Muscle of back (tissue), 13 donors: Measurements from ENCODE around the gene IL34. TPM values are rescaled to one million over a fixed set of nuclear protein-coding genes. Genes with fewer than 3 reads are reported as not detected.
"Not testable (repeated sequence)": the region's sequence is repeated elsewhere in the genome, so short reads cannot be mapped to it uniquely, and the experiment has no call there.

Experiments used
- DNase-seq, 3 donors: peaks; one replicate each; pipeline versions ENCODE4 v3.0.0 to v3.0.0-alpha.2; 2013
- long read RNA-seq, 9 donors: transcript quantifications; one replicate each; lab custom pipeline, GENCODE V29; 2026
- polyA plus RNA-seq, 10 donors: library from polyadenylated mRNA; unstranded; fragments of 120-200 nt; gene quantifications; one replicate each; pipeline ENCODE4 v1.2.1, GENCODE V29; 2013; ENCODE audit not compliant: insufficient read length in 10 of 10

The IL34 gene
- 1 to 10 TPM; 4.4 to 7.4 (median 5.5) TPM for polyA plus RNA-seq
- long read RNA-seq, donor 1: 0 reads
- long read RNA-seq, donor 2: 0 reads
- long read RNA-seq, donor 3: 0 reads
- long read RNA-seq, donor 4, partial matches to known transcripts: 0 of 2 reads
- long read RNA-seq, donor 4, other reads (novel, unspliced or antisense): 0 of 2 reads
- long read RNA-seq, donor 5, partial matches to known transcripts: 0 of 2 reads
- long read RNA-seq, donor 5, other reads (novel, unspliced or antisense): 0 of 2 reads
- long read RNA-seq, donor 6, partial matches to known transcripts: 0 of 2 reads
- long read RNA-seq, donor 6, other reads (novel, unspliced or antisense): 0 of 2 reads
- long read RNA-seq, donor 7, partial matches to known transcripts: 0 of 1 reads
- long read RNA-seq, donor 7, other reads (novel, unspliced or antisense): 0 of 1 reads
- long read RNA-seq, donor 8: 0 reads
- long read RNA-seq, donor 9, partial matches to known transcripts: 0 of 1 reads
- long read RNA-seq, donor 9, other reads (novel, unspliced or antisense): 0 of 1 reads

DNA sequence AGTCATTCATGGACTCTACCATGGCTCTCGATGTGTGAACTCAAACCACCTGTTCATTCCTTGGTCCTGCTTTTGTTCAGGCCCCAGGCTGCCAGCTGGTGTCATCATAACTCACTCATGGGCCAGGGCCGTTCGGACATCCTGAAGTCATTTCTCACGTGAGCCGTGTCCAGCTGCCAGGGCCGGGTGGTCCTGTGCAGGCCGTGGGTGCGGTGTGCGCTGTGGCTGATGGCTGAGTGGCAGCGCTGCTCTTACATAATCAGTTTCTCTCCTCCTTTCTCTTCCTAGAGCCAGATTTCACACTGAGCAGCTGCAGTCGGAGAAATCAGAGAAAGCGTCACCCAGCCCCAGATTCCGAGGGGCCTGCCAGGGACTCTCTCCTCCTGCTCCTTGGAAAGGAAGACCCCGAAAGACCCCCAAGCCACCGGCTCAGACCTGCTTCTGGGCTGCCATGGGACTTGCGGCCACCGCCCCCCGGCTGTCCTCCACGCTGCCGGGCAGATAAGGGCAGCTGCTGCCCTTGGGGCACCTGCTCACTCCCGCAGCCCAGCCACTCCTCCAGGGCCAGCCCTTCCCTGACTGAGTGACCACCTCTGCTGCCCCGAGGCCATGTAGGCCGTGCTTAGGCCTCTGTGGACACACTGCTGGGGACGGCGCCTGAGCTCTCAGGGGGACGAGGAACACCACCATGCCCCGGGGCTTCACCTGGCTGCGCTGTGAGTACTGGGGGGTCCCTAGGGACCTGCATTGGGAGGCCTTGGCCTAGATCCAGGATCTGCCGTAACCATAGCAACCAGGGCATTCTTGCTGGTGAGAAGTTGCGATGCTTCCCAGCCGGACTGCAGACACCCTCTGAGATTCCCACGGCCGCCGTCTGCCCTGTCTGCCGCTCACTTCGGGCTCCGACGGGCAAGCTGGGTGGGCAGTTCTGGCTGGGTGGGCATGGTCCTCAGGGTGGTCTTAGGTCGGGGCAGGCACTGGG is at the start of gene IL34:
TSS of gene IL34 (plus strand) at position 300 of the 982 bp plus-strand sequence. CDS start at position 689, 389 bp downstream.
- DNase-seq: peak in 2 of 3 donors; percentile 36 to 49

DNA sequence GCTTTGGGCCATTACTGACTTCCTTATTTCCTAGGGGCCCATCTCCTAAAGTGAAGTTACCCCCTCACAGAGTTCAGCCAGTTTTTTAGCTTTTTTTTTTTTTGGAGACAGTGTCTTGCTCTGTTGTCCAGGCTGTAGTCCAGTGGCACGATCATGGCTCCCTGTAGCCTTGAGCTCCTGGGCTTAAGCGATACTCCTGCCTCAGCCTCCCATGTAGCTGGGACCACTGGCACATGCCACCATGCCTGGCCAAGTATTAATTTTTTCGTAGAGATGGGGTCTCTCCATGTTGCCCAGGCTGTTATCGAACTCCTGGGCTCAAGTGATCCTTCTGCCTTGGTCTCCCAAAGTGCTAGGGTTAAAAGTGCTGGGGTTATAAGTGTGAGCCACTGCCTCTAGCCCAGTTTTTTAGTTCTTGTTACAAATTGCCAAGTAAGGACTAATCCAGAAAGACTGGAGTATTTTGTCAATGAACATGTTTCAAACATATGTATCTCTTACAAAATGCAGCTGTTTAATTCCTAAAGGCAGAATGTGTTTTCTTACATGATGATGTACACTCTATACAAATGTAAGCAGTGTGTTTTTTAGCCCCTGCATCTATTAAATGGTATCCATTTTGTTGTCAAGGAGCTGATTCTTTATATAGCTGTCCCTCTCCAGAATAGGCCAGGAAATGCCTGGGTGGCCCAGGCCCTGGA is 49.1 kb upstream of the IL34 start:
- peak in 1 of 3 donors; percentile 64 for DNase-seq

DNA sequence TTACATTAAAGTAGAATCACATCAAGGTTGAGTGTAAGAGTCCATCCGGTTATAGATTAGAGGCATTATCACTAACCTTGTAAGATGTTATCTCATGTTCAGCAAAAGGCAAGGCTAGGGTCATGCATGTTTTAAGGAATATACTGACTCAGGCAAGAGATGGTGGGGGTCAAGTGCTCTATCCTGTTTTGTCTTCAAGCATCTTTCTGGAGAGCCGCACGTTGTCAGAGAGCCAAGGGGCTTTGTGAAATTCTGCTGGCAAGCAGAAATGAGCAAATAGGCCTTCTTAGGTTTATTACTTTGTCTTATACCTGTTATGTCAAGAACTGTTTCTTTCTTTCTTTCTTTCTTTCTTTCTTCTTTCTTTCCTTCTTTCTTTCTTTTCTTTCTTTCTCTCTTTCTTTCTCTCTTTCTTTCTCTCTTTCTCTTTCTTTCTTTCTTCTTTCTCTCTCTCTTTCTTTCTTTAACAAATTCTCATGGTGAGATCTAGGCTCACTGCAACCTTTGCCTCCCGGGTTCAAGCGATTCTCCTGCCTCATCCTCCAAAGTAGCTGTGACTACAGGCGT is 47.3 kb upstream of the IL34 start:
- DNase-seq: no peak

DNA sequence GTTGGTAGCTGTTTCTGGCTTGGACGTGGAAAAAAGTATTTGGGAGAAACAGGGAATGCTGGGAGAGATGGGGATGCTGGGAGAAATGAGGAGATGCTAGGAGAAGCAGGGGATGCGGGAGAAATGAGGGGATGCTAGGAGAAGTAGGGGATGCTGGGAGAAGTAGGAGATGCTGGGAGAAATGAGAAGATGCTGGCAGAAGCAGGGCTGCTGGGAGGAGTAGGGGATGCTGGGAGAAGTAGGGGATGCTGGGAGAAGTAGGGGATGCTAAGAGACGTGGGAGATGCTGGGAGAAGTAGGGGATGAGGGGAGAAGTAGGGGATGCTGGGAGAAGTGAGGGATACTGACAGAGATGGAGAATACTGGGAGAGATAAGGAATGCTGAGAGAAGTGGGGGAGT is 45.6 kb upstream of the IL34 start:
- no peak for DNase-seq

DNA sequence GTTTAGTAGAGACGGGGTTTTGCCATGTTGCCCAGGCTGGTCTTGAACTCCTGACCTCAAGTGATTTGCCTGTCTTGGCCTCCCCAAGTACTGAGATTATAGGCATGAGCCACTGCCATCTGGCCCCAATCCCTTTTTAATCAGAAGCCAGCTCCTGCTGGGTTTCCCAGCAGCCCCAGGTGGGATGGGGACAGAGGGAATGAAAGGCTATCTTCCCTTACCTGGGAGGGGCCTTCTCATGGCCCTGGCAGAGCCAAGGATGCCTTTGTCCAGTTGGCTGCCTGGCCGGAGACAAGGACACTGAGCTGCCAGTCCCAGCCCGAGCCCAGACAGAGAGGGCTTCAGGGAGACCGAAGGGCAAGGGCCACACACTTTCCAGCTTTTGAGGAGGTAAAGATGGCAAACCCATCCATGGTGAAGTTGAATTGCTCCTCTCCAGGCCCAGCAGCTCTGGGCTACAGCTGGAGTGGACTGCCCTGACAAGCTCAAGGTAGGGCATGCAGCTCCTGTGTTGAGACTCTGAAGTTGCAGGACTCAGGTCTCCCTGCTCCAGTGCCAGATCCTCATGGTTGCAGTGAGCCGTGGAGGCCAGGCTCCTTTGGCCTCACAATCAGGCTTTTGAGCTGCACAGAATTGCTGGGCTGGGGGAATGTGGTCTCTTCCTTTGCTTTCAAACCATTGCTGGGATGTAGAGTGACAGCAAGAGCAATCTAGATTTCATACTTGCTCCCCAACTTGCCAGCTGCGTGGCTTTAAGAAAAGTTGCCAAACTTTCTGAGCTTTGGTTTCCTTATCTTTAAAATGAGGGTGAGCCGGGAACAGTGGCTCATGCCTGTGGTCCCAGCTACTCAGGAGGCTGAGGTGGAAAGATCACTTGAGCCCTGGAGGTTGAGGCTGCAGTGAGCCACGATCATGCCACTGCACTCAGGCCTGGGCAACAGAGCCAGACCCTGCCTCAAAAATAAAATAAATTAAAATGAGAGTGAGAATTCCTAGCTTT is 44.5 kb upstream of the IL34 start:
- no peak for DNase-seq

DNA sequence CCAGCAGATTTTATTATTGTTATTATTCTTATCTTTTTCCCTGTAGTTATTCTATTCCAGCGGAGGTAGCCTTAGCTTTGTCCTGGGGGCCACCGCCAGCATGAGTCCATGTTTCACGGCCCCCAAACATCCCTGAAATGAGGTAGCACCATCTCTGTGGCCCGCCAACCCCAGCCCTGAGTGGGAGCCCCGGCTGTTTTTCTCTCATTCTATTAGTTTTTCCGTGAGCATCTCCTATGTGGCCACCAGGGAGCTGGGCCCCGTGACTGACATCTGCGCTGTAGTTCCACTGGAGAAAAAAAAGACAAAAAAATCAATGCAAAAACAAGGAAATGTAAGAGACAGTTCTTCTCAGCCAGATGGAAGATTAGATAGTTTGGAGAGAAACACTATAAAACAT is 43.5 kb upstream of the IL34 start:
- DNase-seq: no peak

DNA sequence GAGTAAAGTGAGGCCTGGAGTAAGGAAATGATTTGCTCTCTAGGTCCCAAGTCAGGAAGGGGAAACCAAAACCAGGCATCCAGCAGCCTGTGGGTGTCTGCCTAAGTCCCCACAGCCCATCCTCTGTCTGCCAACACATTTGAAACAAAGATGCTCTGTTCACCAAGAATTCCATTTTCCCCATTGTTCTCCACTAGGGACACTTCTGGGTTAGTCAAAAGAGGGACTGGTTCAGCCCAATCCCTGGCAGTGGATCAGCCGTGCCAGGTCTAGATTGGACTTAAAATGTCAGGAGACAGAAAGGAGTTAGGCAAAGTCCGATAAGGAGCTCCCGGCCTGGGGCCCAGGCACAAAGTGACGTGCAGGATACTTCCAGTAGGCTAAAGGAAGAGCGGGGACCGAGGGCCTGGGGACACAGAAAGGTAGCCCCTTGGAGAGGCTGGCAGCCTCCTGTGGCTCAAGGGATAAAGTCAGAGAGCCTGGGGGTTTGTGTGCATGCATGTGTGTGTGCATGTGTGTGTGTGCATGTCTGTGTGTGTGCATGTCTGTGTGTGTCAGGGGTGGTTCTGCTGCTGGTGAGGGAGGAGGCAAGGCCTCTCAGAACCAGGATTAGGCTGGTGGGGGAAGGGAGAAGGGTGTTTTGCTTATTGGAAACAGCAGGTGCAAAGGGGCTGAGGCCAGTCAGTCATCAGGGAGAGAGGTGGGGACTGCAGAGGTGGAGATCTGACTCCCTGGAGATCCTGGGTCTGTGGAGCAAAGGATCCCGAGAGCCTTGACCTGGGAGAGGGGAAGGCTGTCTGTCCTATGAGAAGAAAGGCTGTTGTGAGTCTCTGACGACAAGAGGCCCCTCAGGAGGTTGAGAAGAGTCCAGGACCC is 41.7 kb upstream of the IL34 start:
- DNase-seq: no peak

DNA sequence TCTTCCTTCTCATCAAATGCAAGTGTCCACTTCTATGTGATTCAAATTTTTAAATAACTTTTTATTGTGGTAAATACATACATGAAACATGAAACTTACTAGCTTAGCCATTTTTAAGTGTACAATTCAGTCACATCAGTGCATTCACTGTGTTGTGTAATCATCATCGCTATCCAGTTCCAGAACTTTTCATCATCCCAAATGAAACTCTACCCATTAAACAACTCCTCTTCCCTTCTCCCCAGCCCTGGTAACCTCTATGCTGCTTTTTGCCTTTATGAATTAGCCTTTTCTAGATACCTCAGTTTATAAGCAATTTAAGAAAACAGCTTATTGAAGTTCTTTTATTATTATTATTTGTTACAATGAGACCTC is 41.1 kb upstream of the IL34 start:
- DNase-seq: no peak

DNA sequence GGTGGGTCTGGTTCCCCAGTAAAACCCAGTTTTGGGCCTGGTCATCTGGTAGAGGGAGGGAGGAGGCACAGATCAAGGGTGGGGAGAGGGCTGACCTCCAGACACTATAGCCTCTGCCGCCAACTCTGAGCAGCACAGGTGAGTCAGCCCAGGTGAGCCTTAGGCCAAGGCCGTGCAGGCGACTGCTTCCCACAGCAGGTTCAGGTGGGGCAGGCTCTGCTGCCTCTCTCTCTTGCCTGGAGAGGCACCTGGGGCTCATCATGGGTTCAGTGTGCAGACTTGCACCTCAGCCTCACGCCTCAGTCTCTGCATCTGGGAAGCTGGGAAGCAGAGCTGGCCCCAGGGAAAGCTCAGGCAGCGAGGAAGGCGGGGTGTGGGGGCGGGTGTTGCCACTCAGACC is 37.8 kb upstream of the IL34 start:
- no peak for DNase-seq

DNA sequence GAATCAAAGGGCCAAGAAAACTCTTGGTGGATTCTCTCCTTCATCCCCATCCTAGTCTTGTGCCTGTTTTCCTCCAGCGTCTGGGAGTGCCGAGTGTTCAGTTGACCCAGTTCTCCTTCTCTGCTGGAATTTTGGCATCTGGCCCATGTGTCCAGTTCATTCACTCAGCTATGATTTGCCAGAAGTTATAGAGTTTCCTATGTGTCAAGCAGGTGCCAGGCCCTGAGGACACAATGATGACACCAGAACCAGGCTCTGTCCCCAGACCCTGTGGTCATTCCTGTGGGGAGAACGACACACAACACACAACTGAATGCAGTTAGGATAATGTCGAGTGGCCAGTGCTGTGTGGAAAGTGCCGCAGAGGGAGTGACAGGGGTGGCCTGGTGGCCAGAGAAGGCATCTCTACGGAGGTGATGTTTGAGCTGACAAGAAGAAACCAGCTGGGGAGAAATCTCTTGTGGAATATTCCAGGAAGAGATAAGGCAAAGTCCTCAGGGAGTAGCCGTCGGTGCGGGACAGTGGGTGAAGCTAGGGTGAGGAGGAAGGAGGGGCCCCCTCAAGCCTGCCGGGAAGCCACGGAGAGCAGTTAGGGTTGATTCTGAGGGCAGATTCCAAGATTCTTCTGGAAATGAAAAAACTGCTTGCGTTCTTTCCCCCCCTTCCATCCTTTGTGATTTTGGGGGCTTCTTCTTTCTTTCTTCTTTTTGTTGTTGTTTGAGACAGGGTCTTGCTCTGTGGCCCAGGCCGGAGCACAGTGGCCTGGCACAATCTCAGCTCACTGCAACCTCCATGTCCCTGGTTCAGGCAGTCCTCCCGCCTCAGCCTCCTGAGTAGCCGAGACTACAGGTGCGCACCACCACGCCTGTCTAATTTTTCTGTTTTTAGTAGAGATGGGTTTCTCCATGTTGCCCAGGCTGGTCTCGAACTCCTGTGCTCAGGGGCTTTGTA is 35.8 kb upstream of the IL34 start:
- no peak for DNase-seq

DNA sequence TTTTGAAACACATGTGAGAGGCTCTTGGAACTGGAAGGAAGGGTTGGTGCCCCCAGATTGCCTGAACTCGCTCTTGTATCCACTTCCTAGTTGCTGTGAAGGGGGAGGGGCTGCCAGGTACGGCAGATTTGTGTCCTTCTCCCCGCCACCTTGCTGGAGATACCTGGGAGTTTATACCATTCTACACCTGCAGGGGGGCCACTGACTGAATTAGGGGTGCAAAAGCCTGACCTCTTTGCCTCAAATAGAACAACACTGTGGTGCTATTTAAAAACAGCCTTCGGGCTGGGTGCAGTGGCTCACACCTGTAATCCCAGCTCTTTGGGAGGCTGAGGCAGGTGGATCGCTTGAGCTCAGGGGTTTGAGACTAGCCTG is 35.1 kb upstream of the IL34 start:
- DNase-seq: no peak

DNA sequence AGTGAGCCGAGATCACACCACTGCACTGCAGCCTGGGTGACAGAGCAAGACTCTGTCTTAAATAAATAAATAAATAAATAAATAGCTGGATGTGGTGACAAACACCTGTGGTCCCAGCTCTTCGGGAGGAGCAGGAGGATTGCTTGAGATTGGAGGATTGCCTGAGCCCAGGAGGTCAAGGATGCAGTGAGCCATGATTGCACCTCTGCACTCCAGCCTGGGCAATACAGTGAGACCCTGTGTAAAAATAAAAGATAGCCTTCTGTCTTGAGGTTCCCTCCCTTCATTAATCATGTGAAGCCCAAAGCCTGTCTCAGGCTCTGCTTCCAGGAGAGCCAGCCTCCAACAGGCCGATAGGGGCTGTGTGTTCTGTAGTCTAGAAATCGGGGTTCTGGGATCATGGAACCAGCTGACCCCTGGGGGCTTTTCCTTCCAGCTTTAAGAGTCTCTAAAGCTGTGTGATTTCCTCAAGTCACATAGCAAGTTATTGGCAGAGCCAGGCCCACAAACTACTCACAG is 34.5 kb upstream of the IL34 start:
- no peak for DNase-seq

DNA sequence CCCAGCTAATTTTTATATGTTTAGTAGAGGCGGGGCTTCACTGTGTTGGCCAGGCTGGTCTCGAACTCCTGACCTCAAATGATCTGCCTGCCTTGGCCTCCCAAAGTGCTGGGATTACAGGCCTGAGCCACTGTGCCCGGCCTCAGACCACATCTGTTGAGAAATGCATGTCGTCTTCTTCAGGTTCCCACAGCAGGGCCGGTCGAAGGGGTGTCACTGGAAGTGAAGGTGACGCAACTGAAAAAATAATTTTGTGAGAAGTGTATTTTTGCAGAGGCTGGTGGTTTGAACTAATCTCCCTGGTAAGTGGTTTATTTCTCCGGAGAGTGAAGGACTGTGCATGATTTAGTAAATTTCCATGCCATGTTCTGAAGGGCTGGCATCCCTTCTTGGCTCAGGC is 33.4 kb upstream of the IL34 start:
- no peak for DNase-seq

DNA sequence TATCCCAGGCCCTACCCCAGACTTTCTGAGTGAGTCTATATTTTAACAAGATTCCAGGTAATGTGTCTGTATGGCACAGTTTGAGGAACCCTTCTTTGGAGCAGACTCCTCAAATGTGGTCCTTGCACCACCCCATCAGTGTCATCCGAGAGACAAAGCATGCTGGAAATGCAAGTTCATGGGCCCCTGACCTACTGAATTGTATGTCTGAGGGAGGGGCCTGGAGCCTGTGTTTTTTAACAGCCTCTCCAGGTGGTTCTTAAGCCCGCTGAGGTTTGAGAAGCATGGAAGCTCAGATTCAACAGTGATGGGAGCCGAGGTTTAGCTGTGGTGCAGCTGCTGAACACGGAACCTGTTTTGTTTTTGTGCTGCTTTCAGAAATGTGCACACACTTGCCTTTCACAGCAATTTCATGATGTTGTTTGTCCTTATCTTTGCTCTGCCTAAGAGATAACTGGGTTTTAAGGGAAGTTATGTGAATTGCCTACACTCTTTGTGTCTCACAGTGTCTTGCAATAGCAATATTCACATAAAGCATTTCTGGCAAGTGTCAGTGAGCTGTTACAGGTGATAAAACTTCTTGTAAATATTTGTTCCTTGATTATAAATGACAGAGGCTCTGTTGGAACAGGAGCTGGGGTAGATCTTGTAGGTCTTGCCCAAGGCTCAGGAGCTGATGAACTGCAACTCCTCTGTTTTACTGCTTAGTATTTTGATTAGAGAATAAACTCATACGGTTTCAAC is 32.0 kb upstream of the IL34 start:
- no peak for DNase-seq

DNA sequence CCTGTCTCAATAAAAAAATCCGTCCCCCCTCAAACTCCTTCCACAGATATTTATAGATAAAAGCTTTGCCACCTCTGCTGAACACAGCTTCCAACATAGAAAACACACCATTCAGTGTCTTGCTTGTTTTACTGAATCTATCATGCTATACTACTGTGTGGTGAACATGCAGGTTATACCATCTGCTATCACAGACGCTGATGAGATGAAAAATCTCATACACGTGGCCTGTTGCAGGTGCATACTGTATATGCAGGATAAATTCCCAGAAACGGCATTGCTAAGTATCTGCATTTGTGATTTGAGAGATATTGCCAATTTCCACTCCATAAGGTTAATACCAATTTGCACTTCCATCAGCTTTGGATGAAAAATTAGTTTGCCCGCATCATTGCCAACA is 30.4 kb upstream of the IL34 start:
- DNase-seq: no peak

DNA sequence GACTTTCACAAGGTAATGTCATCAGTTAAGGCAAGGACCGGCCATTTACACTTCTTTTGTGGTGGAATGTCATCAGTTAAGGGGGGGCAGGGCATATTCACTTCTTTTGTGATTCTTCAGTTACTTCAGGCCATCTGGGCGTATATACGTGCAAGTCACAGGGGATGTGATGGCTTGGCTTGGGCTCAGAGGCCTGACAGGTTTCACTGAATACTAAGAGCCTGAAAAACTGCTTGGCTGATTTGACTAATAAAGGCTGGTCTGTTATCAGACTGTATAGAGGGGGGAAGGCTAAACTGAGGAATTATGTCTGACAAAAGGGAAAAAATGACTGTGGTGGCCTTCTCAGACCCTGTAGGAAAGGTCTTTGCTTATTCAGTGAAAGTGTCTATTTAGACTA is 24.5 kb upstream of the IL34 start:
- DNase-seq: not testable (repeated sequence)

DNA sequence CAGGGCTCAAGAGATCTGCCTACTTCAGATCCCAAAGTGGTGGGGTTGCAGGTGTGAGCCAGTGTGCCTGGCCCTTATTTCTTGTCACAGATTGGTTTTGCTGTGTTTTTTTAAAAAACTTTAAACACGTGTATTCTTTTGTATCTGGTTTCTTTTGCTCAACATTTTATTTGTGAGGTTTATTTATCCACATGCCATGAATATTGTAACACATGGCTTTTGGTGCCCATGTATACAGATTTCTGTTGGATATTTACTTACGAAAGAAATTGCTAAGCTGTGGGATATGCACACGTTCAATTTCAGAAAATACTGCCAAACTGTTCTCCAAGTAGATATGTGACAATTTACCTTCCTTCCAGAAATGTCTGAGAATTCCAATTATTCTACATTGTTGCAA is 18.7 kb upstream of the IL34 start:
- DNase-seq: no peak
